KBM-7 (cell line): Measurements from ENCODE around the gene FBLIM1.

Experiments used
- DNase-seq: peaks from one replicate; pipeline ENCODE4 v3.0.0-alpha.2; 2015
- in situ Hi-C: fragments of 300-500 bp; cut with MboI; formaldehyde crosslinking; loops from 2 replicates; pipeline ENCODE4 v1.14.3; 2020; ENCODE audit warnings: low sequenced_read_pairs, low pct_unique_long_range_greater_than_20kb, mixed read lengths

Gene FBLIM1

DNA sequence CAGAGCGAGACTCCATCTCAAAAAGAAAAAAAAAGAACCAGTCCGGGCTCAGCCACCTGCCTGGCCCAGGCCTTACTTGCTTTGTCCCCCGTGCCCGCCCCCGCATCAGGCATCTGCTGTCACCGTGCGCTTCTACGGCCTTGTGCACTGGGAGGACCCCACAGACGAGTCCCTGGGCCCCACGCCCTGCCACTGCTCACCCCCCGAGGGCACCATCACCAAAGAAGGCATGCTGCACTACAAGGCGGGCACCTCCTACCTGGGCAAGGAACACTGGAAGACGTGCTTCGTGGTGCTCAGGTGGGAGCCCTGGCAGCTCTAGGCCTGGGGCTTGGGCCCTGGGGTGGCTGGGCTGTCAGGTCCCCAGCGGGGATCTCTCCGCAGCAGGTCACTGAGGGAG lies 28.2 kb upstream of the FBLIM1 start:
- DNase-seq, result no peak
- in situ Hi-C loops, result no loop called here

DNA sequence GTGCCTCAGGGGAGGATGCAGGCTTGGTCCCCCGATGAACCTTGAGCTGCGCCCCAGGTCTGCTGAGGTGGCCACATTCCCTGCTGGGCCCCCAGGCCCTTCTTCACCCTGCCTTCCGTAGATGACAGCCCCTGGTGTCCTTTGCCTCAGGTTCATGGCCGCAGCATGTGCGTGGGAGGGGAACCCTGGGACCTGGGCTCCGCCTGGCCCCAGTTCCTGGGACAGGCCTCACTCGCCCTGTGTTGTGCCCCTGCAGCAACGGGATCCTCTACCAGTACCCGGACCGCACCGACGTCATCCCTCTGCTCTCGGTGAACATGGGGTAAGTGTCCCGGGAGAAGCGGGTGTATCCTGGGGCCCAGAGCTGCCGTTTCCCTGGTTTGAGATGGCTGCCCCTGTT lies 27.7 kb upstream of the FBLIM1 start:
- in situ Hi-C loops, result no loop called here
- no peak for DNase-seq

GRCh38 chr1:15731735-15732685 lies 26.6 kb upstream of the FBLIM1 start:
- DNase-seq, result no peak
- in situ Hi-C loops, result no loop called here

DNA sequence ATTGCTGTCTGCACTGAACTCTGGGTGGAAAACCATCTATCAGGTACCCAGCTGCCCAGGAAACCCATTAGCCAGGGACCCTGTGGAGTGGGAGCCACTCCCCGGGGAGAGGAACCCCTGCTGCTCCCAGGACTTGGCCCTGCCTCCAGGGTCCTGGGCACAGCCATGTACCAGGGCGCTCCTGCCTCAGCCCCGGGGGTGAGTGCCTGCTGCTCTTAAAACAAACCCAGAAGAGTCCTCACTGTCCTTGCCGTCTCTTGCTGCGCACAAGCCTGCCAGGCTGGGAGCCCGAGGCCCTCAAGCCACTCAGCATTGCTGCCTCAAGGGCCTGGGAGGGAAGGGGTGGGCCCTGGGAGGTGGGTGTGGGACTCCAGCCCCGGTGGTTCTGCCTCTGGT lies 25.9 kb upstream of the FBLIM1 start:
- DNase-seq, result no peak
- in situ Hi-C loops, result no loop called here

DNA sequence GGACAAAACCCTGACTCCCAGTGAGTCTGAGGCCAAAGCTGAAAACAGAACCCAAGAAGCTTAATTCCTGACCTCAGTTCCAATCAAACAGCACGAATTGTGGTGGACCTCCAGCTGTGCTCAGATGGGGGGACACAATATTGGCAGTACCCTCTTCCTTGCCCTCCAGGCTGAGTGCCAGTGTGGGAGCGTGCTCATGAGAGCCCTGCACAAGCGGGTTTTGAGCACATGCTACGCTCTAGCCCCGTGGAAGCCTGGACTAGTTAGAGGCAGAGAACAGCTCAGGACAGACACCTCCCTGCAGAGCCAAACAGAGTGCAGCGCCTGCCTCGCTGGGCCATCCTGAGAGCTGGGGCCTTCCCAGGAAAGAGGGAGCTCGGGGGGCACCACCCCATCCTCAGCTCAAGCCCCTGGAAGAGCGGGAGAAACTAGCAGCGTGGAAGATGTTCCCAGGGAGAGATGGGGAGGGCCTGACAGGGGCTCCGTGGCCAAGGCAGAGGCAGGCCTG lies 25.3 kb upstream of the FBLIM1 start:
- in situ Hi-C loops, result no loop called here
- no peak for DNase-seq

DNA sequence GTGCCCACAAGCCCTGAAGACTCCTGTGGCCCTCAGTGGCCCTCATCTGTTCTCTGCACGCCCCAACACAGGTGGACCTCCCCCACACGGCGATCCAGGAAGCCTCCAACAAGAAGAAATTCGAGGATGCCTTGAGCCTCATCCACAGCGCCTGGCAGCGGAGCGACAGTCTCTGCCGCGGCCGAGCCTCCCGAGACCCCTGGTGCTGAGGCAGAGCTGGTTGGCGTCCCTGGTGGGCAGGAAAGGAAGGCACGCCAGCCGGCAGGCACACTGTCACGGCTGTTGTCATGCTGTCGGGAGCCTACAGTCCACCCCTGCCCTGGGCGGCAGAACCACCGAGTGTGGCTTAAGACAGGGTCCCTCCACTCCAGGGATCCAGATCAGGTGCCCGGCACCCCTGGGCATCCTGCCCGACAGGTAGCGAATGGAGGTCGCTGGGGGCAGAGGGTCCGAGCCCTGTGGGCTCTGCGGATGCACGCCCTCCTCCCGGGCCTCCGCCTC lies 24.8 kb upstream of the FBLIM1 start:
- DNase-seq, result no peak
- in situ Hi-C loops, result no loop called here

- no peak for DNase-seq
- in situ Hi-C loops, result no loop called here
Observed at GRCh38 chr1:15734296-15734695, 24.3 kb upstream of the FBLIM1 start.

DNA sequence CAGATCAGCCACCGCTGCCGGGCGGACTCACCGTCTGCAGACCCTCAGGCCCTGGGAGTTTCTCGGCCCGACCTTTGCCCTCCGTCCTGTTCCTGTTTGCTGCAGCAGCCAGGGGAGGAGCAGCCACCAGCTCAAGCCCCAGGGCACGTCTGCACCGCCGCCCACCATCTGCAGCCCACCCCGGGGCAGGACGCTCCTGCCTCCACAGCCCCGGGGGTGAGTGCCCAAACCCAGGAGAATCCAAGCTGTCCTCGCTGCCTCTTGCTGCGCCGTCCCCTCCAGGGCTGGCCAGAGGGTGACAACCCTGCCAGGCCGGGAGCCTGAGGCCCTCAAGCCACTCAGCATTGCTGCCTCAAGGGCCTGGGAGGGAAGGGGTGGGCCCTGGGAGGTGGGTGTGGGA lies 23.7 kb upstream of the FBLIM1 start:
- in situ Hi-C loops, result no loop called here
- DNase-seq, result no peak

DNA sequence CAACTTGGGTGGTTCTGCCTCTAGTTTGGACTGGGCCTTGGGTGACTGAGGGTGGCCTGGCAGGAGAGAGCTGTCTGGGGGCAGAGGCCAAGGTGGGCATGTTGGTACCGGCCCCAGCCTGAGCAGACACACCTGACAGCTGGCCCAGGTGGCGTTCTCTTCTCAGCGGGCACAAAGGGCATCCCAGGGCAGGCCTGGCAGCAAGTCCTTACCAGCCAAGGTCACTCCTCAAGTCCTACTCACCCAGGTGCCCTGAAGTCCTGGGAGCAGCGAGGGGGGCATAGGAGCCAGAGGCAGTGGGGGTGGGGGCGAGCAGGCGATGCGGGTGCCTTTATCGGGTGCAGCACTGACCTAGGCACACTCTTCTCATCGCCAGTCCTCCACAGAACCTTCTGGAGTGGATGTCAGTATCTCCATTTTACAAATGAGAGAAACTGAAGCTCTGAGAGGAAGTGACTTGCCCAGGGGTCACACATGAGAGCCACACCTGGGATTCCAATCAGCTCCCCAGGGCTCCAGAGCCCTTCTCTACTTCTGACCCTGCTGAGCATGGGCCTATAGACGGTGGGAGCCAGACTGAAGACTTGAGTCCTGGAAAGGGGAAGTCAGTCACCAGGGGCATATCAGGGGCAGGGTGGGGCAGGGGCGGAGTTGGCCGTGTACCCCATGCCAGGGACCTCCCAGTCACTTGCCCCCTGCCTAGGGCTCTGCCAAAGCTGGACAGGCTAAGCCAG lies 23.1 kb upstream of the FBLIM1 start:
- no peak for DNase-seq
- in situ Hi-C loops, result no loop called here

DNA sequence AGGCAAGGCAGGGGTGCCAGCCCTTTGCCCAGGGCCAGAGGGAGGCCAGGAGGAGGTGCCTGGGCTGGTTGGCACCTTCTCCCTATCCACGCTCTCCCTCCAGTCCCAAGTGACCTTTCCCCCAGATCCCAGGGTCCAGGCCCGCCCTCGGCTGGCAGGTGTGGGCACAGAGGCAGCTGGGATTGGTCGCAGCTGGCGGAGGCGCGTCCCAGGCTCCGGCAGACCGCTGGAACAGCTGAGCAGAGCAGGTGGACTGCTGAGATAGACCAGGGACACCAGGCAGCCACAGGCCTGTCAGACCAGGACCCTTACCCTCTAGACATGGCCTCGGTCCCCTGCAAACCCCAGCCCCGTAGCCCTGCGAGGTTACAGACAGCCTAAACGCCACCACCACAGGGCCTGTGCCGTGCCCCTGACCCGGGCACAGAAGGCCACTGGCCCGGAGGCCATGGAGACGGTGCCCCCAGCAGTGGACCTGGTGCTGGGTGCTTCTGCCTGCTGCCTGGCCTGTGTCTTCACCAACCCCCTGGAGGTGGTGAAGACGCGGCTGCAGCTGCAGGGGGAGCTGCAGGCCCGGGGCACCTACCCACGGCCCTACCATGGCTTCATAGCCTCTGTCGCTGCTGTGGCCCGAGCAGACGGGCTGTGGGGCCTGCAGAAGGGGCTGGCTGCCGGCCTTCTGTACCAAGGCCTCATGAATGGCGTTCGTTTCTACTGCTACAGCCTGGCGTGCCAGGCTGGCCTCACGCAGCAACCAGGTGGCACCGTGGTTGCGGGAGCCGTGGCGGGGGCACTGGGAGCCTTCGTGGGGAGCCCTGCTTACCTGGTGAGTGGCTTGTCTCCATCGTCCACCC lies 22.3 kb upstream of the FBLIM1 start, which contains the start of gene SLC25A34:
SLC25A34 (plus strand) TSS at position 221 of the 854 bp plus-strand sequence; CDS start at position 449, 228 bp downstream.
- DNase-seq, result no peak
- in situ Hi-C loops, result no loop called here

DNA sequence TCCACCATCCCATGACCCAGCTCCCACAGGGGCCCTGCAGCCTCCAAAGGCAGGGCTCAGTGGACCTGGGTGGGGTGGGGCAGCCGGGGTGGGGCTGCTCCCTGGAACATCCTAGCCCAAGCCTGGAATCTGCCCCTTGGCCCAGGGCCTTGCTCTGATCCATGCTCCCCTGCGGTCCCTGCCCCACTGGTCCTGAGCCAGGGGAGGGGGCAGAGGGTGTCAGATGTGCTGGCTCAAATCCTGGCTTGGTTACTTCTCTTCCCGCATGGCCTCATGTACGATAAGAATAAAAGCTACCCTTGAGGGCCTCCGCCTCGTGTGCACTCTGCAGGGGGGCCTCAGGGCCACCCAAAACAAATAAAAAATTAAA lies 21.7 kb upstream of the FBLIM1 start:
- DNase-seq, result no peak
- in situ Hi-C loops, result no loop called here

- in situ Hi-C loops, result no loop called here
- DNase-seq, result no peak
Observed at GRCh38 chr1:15737324-15738319, 21.0 kb upstream of the FBLIM1 start.

DNA sequence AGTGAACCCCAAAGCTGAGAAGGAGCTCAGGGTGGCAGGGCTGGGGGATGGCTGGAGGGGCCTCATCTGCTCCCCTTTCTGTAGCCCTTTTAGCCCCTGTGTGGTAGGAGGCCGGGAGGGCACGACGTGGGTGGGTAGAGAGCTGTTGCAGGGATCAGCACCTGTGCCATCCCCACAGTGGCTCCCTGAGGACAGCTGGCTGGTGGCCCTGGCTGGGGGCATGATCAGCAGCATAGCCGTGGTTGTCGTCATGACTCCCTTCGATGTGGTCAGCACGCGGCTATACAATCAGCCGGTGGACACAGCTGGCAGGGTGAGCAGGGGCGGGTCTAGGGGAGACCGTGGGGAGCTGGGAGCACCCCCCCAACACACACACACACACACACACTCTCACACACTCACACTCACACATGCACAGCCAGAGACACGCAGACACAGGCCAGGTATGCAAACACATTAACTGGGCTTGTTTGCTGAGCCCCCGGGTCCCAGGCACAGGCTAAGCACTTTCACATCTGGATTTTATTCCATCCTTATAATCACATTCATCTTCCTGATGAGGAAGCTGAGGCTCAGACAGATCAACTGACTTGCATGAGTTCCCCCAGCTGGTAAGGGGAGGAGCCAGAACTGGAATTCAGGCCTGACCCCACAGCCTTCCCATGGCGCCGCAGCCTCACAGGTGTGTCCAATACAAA lies 20.0 kb upstream of the FBLIM1 start:
- DNase-seq, result no peak
- in situ Hi-C loops, result no loop called here

DNA sequence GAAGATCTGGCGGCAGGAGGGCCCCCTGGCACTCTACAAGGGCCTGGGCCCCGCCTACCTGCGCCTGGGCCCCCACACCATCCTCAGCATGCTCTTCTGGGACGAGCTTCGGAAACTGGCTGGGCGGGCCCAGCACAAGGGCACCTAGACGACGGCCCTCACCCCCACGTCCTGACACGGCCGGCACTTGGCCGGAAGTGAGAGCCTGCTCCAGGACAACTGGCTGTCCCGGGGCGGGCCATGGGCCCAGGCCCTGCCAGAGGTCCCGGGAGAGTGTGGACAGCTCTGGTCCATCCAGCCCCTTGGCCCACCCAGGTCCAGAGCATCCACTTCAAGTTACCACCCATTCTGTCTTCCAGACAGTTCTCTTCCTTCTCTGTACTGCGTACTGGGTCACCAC lies 19.3 kb upstream of the FBLIM1 start:
- in situ Hi-C loops, result no loop called here
- no peak for DNase-seq

- in situ Hi-C loops, result no loop called here
- no peak for DNase-seq
Observed at GRCh38 chr1:15739745-15740144, 18.9 kb upstream of the FBLIM1 start.

DNA sequence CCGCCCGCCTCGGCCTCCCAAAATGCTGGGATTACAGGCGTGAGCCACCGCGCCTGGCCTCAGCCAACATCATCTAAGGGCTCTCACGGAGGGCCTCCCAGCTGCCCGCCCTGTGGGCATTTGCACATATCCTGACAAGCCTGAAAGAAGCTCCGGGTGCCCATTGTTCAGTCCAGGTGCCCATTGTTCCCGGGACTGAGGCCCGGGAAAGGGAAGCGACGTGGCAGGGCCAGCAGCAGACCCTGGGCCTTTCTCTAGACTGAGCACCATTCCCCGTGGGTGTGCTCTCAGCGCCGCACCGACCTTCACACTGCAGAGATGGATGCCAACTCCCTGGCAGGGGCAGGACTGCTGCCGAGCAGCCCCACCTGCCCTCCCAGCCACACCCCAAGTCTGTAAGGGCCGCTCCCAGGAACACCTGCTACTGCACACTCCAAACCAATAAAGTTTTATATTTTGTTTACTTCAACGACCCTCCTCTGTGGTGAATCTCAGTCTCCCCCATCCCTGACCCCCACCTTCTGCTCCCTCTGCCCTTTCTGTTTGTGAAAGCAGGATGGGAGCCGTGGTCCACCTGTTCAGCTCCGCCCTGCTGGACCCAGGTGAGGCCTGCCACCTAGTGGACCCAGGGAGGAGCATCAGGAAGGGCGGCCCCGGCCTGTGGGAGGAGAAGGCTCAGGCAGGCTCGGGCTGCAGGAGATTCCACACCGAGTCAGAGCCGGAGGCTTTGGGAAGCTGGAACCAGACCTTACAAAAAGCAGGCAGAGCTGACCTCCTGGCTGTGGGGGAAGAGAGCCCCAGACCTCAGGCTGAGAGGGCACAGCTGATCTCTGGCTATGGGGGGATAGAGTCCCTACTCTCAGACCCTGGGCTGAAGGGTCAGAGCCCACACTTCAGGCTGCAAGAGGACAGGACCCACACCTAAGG lies 17.4 kb upstream of the FBLIM1 start:
- in situ Hi-C loops, result no loop called here
- peak; percentile 76 for DNase-seq
